Endothelial cell of hepatic sinusoid (primary cell): ENCODE results near the gene ENTPD3.

ENCODE experiments used
- in situ Hi-C: cut with HindIII; loops from 2 replicates; pipeline ENCODE4 v1.10.0; 2017; ENCODE audit warnings: low sequenced_read_pairs

Gene ENTPD3

DNA sequence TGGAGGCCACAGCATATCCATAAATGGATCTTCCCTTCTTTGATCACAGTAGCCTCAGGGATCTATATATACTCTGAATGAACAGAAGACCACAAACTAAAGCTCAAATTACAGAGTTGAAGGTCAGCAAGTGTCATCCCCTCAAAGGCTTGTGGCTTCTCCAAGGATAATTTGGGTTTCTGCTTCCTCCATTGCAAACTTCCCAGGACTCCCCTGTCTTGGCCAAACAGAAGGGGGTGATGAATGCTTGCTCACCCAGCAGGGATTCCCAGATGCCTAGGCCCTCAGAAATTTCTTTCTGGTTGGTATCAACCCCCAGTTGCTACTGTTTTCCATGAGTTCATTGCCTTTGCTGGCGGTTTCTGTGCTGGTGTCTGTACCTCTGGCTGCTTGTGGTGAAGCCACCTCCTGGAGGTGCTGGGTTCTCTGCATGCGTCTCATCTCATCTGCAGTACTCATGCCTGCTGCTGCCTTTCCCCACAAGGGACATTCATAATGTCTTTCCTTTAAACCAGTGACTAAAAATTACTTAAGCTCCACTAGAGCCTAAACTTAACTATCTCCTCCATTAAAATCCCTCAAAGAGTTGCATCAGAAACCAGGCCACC, 17.7 kb downstream of the ENTPD3 start:
- in situ Hi-C loops, result no loop called here

DNA sequence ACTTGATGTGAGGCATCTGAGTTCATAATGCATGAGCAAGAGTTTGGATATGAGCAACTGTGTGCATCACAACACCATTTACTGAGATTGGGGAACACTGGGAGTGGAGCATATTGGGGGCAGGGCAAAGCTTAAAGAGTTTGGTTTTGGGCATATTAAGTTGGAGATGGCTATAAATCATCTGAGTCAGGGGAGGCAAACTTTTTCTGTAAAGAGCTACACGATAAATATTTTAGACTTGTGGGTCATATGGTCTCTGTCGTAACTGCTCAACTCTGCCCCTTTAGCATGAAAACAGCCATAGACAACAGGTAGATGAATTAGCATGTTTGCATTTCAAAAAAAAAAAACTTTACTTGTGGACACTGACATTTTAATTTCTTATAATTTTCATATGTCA, 20.0 kb downstream of the ENTPD3 start:
- in situ Hi-C loops, result no loop called here

DNA sequence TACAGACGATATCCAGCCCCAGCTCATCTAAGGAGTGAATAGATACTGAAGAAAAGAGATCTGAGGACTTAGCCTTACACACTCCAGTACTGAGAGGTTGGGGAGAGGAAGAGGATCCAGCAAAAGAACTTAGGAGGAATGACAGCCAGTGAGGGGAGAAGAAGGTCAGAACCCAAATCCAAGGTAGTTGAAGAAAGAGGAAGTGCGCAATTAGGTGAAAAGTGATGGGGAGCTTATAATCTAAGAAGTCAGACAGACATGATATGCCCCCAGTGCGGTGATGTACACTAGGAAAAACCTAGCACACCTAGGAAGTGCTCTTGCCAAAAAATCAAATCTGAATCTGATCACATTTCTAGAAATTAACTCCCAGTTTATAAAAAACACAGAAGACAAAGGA, 20.6 kb downstream of the ENTPD3 start:
- in situ Hi-C loops, result no loop called here

DNA sequence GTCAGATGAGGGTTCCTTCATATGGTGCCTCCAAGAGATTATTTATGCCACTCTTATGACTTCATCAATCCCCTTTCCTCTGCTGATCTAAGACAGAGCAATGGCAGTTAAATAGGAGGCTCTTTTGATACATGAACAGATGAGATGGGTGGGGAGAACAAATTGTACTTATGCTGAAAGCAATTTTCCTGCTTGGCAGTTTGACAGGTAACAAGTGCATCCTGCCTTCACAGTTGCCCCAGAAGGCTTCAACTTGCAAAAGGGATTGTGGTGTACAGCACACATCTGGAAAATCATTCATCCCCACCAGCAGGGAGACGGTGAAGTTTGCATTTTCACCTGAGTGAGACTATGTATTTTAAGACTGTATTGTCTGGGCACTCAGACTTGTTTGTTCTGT, 27.3 kb downstream of the ENTPD3 start:
- in situ Hi-C loops, result no loop called here

DNA sequence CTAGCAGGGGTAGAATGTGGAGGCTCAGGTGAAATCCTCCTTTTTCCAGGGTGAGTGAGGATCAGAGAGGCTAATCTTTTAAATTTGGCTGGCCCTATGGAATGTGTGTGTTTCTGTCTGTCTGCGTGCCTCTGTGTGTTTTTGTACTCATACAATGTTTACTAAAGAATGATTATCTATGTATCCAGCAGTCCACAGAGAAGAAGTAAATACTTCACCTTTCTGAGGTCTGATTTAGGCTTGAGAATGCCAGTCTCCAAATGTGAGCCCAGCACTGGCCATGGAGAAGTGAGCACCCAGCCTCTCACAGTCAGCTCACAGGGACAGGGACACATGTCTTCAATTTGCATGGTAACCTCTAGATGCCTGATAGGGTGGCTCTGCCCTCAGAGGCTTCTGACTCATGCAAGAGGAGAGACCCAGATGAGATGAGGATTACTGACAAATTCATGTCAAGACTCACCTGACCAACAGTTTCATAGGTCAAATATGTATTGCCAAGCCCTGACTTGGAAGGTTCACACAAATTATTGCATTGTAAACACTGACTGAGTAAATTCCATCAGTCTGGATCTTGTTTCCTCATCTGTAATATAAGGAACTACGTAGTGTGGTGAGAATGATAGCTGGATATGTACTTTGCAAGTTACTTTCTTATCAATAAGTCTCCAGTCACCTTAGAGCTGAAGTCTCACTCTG, 31.0 kb downstream of the ENTPD3 start:
- in situ Hi-C loops, result no loop called here

DNA sequence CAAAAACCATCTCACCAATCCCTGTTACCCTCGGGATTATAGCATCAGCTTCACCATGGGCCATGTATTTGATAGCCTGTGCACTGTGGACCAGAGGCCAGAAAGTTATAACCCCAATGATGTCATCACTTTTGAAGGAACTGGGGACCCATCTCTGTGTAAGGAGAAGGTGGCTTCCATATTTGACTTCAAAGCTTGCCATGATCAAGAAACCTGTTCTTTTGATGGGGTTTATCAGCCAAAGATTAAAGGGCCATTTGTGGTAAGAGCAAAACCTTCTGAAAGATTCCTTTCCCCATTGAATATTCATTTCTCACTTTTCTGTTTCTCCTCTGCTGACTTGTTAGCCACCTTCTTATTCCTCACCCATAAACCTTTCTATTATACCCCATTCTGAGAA, 35.9 kb downstream of the ENTPD3 start:
- in situ Hi-C loops, result no loop called here

DNA sequence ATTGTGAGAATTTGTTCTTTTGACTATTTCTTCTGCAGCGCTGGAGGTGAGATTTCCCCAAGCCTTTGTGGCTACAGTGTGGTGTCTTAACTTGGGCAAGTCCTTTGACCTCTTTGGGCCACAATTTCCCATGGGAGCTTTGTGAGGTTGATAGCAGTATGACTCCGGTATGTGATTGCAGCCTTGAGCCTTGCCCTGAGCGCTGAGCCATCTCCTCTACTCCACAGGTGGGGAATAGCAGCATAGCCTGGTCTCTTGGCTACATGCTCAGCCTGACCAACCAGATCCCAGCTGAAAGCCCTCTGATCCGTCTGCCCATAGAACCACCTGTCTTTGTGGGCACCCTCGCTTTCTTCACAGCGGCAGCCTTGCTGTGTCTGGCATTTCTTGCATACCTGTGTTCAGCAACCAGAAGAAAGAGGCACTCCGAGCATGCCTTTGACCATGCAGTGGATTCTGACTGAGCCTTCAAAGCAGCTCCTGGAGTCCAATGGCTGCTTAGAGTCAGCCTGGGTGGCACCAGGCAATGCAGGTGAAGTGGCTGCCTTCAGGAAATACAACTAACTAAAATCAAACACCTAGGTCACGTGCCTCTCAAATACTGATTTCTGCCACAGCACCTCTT, 40.2 kb downstream of the ENTPD3 start:
- in situ Hi-C loops, result no loop called here

DNA sequence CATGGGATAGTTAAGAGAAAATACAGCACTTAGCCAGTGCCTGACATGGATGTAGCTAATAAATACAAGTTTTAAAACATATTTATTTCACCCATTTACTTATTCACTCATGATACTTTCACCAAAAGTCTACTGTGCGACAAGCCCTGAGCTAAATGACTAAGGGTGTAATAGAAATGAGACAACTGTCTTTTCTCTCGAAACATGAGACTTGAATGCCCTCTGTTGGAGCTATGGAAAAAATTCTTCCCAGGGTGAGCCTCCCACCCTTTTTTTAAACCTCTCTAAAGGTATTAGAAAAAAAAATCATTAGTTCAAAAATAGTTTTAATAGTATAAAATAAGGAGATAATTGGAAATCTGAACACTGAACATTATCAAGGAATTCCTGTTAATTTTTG, 45.8 kb downstream of the ENTPD3 start:
- in situ Hi-C loops, result no loop called here

DNA sequence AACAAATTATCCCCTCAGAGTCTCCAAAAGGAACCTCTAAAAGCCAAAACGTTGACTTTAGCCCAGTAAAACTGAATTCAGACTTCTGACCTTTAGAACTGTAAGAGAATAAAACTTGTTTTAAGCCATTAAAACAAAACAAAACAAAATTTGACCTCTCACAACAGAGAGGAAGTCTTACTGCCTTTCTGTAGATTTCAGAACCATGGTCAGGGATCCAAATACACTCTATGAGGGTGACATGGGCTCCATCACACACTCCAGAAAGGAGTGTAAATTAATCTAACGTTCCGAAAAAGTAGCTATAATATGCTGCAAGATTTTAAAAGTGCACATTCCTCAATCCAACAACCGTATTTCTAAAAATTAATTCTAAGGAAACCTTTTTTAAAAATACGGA, 50.9 kb downstream of the ENTPD3 start:
- in situ Hi-C loops, result no loop called here

DNA sequence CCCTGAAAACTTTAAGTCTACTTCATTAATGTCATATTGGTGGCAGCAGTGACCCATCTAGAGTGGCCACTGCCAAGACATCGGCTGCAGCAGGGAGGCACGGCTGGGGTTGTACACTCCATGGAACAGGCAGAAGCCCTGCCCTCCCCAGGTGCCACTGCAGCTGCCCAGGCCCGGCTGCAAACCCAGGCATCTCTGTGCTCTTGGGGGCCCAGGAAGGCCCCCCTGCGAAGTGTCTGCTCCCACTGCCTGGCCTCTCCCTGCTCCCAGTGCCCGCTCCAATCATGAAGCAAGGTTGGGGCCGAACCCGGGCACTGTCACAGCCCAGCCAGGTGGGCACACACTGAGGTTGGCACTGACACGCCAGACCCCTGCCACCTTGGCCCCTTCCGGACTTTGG, 58.1 kb downstream of the ENTPD3 start:
- in situ Hi-C loops, result no loop called here

DNA sequence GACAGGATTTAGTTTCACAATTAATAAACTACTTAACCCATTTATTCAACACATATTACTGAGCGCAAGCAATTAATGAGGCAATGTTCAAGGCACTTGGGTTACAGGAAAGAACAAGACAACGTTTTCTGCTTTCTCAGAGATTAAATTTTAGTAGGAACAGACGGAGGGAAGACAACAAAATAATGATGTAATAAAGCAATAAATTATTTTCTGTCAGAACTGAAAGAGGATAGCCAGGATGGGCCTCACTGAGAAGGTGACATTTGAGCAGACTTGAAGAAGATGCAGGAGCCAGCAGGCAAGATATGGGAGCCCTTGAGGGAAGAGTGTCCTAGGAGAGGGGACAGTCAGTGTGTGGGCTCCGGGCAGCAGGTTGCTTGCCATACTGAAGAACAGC, 58.9 kb downstream of the ENTPD3 start:
- in situ Hi-C loops, result no loop called here

DNA sequence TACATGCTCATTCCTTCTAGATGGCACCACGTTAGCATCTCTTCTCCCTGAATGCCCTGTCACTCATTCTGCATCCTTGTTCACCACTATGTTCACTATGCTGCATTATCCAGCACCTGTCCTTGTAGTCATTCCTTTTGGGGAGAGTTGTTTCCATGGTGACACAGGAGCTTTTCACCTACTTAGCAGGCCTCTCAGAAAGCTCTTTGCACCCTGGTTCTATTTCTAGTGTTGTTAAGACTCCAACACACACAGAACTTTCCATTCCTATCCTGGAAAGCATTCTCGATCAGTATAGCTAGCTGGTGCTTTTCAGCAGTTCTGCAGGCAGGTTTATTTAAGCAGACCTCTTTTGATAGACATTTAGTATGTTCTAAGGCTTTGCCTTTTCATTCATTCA, 63.5 kb downstream of the ENTPD3 start:
- in situ Hi-C loops, result no loop called here

DNA sequence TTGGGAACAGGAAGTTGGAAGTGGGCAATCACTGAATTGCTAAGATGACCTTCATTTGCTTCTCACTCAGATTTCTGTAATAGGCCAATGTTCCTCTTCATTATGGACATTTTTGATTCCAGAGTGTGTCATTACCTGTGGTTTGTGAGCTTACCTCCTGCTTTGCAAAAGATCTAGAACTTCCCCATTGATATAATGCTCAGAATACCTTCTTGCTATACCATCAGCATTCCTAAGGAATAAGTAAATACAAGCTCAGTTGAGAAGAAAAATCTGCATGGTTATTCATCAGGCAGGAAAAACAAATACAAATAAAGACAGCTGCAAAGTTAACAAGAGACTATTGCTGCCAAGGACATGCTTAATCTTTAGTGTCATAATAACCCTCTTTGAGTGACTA, 64.6 kb downstream of the ENTPD3 start:
- in situ Hi-C loops, result no loop called here

DNA sequence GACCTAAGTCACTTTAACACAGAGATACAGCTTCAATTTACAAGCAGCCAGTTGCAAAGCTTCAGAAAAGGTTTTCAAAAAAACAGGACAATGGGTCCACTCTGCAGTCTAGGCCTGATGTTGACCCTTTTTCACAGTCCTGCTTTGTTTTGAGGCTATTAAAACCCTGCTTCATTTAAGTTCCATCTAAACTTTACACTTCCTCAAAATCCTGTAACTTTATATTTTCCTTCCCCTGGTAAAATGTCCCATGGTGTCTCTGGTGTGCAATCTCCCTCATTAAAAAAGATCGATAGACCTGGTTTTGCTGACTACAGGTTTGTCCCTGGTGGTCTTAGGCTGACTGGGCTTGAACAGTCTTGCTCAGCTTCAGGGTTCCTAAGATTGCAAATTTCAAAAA, 65.1 kb downstream of the ENTPD3 start:
- in situ Hi-C loops, result no loop called here

DNA sequence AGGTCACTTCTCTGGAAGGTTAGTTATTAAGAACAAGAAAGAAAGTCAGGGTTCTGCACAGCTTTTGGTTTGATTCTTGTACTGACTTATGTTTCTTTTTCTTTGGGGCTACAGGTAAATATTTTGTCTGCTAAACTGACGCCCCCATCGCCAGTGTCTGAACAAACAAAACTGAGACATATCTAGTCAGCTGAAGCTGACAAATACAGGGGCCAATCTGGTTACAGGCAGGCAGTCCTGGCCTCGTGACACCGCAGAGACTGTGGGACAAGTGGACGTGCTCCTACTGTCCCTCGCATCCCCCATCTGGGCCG, 65.5 kb downstream of the ENTPD3 start:
- in situ Hi-C loops, result no loop called here

DNA sequence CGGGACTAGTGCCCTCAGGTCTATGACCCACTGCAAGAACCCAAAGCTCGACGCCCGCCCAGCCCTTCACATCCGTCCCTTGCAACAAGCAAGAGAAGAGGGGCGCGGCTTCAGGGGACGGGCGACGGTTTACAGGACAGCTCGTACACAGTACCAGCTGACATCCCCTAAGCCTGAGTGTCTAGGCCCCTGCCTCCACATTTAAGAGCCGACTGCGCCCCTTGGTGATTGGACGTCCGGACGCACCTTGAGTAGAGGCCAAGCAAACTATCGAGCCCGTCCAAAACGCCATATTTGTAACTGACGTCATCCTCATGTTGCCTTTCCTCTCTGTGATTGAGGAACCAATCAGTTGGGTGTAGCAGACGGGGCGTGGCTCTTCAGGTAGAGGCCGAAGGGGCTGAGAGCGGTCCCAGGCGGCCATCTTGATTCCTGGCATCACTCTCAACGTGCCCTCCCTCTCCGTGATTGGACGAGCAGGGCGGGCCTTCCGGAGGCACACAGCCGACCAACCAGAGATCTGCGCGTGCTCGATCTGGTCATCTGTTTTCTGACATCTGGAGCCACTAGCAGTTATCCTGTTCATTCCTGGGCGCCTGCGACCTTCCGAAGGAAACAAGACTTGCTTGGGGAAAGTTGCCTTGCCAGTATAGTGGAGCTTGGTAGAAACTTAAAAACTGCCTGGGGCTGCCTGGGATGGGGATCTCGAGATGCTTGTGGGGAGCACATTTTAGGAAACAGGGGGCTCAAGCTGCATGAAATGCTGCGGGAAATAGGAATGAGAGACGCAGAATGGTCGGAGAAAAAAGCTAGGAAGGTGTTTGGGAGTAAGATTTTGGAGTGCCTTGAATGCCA, 66.1 kb downstream of the ENTPD3 start:
- in situ Hi-C loops, result no loop called here

DNA sequence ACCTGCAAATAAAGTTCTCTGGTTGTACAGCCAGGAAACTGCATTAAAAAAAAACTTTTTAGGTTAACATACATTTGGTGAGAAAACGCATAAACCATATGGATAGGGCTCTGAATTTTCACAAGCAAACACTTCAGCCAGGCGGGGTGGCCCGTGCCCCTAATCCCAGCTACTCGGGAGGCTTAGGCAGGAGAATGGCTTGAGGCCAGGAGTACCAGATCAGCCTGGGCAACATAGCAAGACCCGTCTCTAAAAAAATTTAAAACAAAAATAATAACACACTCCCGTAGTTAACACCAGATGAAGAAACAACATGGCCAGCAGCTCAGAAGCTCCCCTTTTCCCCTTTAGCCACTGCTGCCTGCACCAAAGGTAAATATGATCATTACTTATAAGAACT, 66.9 kb downstream of the ENTPD3 start:
- in situ Hi-C loops, result no loop called here

DNA sequence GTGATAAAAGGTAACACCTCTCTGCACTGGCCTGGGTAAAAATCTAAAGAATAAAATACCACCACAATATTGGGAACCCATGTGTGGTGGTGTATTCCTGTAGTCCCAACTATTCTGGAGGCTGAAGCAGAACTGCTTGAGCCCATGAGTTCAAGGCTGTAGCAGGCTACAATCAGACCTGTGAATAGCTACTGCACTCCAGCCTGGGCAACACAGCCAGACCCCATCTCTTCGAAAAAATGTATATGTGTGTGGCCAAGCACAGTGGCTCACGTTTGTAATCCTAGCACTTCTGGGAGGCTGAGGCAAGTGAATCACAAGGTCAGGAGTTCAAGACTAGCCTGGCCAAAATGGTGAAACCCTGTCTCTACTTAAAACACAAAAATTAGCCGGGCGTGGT, 68.3 kb downstream of the ENTPD3 start:
- in situ Hi-C loops, result no loop called here

DNA sequence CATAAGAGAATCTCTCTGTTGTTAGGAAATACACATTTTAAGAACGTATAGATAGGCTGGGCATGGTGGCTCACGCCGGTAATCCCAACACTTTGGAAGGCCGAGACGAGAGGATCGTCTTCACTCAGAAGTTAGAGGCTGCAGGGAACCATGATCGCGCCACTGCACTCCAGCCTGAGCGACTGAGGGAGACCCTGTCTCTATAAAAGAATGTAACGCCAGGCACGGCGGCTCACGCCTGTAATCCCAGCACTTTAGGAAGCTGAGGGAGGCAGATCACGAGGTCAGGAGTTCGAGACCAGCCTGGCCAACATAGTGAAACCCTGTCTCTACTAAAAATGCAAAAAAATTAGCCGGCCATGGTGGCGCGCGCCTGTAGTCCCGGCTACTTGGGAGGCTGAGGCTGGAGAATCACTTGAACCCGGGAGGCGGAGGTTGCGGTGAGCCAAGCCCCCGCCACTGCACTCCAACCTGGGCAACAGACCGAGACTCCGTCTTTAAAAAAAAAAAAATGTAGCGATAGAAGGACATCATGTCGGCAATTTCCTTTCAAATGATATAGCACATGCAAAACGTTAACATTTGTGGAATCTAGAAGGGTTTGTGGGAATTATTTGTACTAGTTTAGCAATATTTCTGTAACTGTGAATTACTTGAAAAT, 69.4 kb downstream of the ENTPD3 start:
- in situ Hi-C loops, result no loop called here

DNA sequence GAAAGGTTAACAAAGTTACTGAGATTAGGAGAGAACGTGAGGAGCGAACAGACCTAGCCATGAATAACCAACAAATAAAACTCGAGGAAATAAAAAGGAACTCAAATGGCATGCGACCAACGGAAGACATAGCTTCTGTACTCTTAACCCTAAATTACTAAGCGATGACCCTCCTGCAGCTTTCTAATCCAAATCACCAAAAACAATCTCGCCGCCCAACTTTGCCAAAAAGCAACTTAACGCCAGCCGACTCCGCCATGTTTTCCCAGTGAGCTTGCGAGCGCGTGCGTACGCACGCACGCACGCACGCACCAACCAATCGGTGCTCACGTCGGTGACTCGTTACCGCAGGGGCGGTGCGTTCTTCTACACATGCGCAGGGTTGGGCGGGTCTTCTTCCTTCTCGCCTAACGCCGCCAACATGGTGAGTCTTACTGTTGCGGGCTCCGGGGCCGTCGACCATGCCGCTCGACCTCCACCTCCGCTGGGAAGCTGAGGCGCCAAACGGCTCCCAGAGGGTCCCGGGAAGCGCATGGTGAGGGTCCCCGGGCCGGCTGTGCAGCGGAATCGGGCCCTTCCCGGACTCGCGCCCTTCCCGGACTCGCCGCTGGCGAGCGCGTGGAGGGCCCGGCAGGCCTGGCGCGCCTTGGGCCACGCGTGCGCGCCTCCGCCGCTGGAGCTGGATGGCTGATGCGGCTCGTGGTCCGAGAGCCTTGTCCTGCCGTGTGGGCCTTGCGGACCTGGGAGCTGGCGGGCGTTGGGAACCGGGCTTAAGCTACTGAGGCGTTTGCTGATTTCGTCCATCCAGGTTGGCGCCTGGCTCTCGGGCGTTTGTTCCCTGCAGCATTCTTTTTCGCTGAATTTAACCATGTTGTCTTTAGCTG, 70.2 kb downstream of the ENTPD3 start, which contains the start of gene RPL14:
Gene RPL14, plus strand, starts transcription at position 400 of the 884 bp plus-strand sequence. Its CDS starts 133 bp downstream, at position 533.
- in situ Hi-C loops, result no loop called here
